H9 (cell line): ENCODE results near the gene NEK6. TPM values are rescaled to one million over a fixed set of nuclear protein-coding genes. Genes with fewer than 3 reads are reported as not detected.

ENCODE experiments used
- DNase-seq: peaks from one replicate; pipeline ENCODE4 v3.0.0-alpha.2; 2017
- H2AFZ ChIP-seq: one replicate; pipeline ENCODE4 v1.6.1; 2013; ENCODE audit warnings: mild to moderate bottlenecking, low read length, control low read depth, moderate library complexity
- H2AK5ac ChIP-seq: 2 replicates; pipeline ENCODE4 v1.6.1; 2013; ENCODE audit warnings: low read length, control low read depth, mixed read lengths; ENCODE audit not compliant: insufficient read length
- H2BK120ac ChIP-seq: one replicate; pipeline ENCODE4 v1.6.1; 2013; ENCODE audit warnings: low read depth, mild to moderate bottlenecking, low read length, control low read depth, inconsistent platforms; ENCODE audit not compliant: poor library complexity, severe bottlenecking
- H2BK12ac ChIP-seq: 2 replicates; pipeline ENCODE4 v1.6.1; 2013; ENCODE audit warnings: low read length, control low read depth, mixed read lengths, low read depth; ENCODE audit not compliant: insufficient read length
- H2BK15ac ChIP-seq: 2 replicates; pipeline ENCODE4 v1.6.1; 2013; ENCODE audit warnings: low read depth, low read length, control low read depth
- H2BK20ac ChIP-seq: one replicate; pipeline ENCODE4 v1.6.1; 2013; ENCODE audit warnings: low read depth, mild to moderate bottlenecking, low read length, control low read depth, inconsistent platforms; ENCODE audit not compliant: poor library complexity, severe bottlenecking
- H2BK5ac ChIP-seq: 2 replicates; pipeline ENCODE4 v1.6.1; 2013; ENCODE audit warnings: low read length, control low read depth, mixed read lengths; ENCODE audit not compliant: insufficient read length
- H3K14ac ChIP-seq: 2 replicates; pipeline ENCODE4 v1.6.1; 2013; ENCODE audit warnings: low read length, control low read depth; ENCODE audit not compliant: insufficient read depth
- H3K18ac ChIP-seq: 2 replicates; pipeline ENCODE4 v1.6.1; 2013; ENCODE audit warnings: low read depth, mild to moderate bottlenecking, mixed read lengths, low read length, control low read depth; ENCODE audit not compliant: insufficient read length
- H3K23ac ChIP-seq: 2 replicates; pipeline ENCODE4 v1.6.1; 2013; ENCODE audit warnings: low read length, control low read depth, mixed read lengths, low read depth; ENCODE audit not compliant: insufficient read length
- H3K23me2 ChIP-seq: 2 replicates; pipeline ENCODE4 v1.6.1; 2013; ENCODE audit warnings: low read depth, mild to moderate bottlenecking, mixed read lengths, low read length, control low read depth; ENCODE audit not compliant: insufficient read length, poor library complexity, severe bottlenecking
- H3K27ac ChIP-seq: 2 replicates; pipeline ENCODE4 v1.5.1; 2013; ENCODE audit warnings: low read length, control low read depth, mixed read lengths, low read depth; ENCODE audit not compliant: insufficient read length
- H3K27me3 ChIP-seq: 2 replicates; pipeline ENCODE4 v1.6.1; 2013; ENCODE audit warnings: low read length, control low read depth, inconsistent platforms; ENCODE audit not compliant: insufficient read depth
- H3K4ac ChIP-seq: 2 replicates; pipeline ENCODE4 v1.6.1; 2013; ENCODE audit warnings: low read depth, mild to moderate bottlenecking, control low read depth, inconsistent platforms, low read length, moderate library complexity
- H3K4me1 ChIP-seq: 2 replicates; pipeline ENCODE4 v1.6.1; 2013; ENCODE audit warnings: low read length, control low read depth, inconsistent platforms; ENCODE audit not compliant: insufficient read depth
- H3K4me2 ChIP-seq: 2 replicates; pipeline ENCODE4 v1.6.1; 2013; ENCODE audit warnings: low read length, control low read depth, mixed read lengths; ENCODE audit not compliant: insufficient read length, insufficient read depth
- H3K56ac ChIP-seq: 2 replicates; pipeline ENCODE4 v1.6.1; 2013; ENCODE audit warnings: low read depth, mild to moderate bottlenecking, mixed read lengths, low read length, control low read depth; ENCODE audit not compliant: insufficient read length
- H3K79me1 ChIP-seq: 2 replicates; pipeline ENCODE4 v1.6.1; 2013; ENCODE audit warnings: low read depth, mild to moderate bottlenecking, moderate library complexity, low read length, control low read depth, inconsistent platforms; ENCODE audit not compliant: insufficient read depth, poor library complexity, severe bottlenecking
- H3K79me2 ChIP-seq: 2 replicates; pipeline ENCODE4 v1.6.1; 2013; ENCODE audit warnings: low read length, control low read depth, inconsistent platforms; ENCODE audit not compliant: insufficient read depth
- H3K9ac ChIP-seq: 2 replicates; pipeline ENCODE4 v1.6.1; 2013; ENCODE audit warnings: low read length, control low read depth, mixed read lengths; ENCODE audit not compliant: insufficient read length; ENCODE audit errors: extremely low read depth
- H3K9me3 ChIP-seq: one replicate; pipeline ENCODE4 v1.6.1; 2013; ENCODE audit warnings: low read depth, low read length, inconsistent platforms; ENCODE audit not compliant: control insufficient read depth
- H3T11ph ChIP-seq: one replicate; pipeline ENCODE4 v1.6.1; 2013; ENCODE audit warnings: mild to moderate bottlenecking, low read length, control low read depth, inconsistent platforms
- H4K20me1 ChIP-seq: one replicate; pipeline ENCODE4 v1.6.1; 2013; ENCODE audit not compliant: control insufficient read depth, insufficient read length, insufficient read depth
- H4K5ac ChIP-seq: 2 replicates; pipeline ENCODE4 v1.6.1; 2013; ENCODE audit warnings: low read depth, mild to moderate bottlenecking, mixed read lengths, low read length, control low read depth; ENCODE audit not compliant: insufficient read length
- H4K8ac ChIP-seq: replicated peaks from 2 replicates; pipeline ENCODE4 v1.6.1; 2013; ENCODE audit warnings: low read length, control low read depth, mixed read lengths, low read depth; ENCODE audit not compliant: insufficient read length
- H4K91ac ChIP-seq: 2 replicates; pipeline ENCODE4 v1.6.1; 2013; ENCODE audit warnings: low read depth, mild to moderate bottlenecking, moderate library complexity, mixed read lengths, low read length, control low read depth; ENCODE audit not compliant: insufficient read length
- H3K27ac Mint-ChIP-seq, 3 experiments: 2 replicates in 2 of 3; 3 replicates in 1 of 3; pipeline ENCODE4 v1.8.0; 2020 to 2021; ENCODE audit warnings: mixed read lengths in 3 of 3, mild to moderate bottlenecking in 1 of 3, moderate library complexity in 1 of 3
- H3K27me3 Mint-ChIP-seq: 2 replicates; pipeline ENCODE4 v1.8.0; 2021; ENCODE audit warnings: low read depth, mild to moderate bottlenecking, moderate library complexity, mixed read lengths
- H3K36me3 Mint-ChIP-seq, 3 experiments: 2 replicates in 2 of 3; 3 replicates in 1 of 3; pipeline ENCODE4 v1.8.0; 2020 to 2021; ENCODE audit warnings: low read depth in 3 of 3, mixed read lengths in 3 of 3; ENCODE audit not compliant: insufficient read depth in 1 of 3
- H3K4me1 Mint-ChIP-seq, 2 experiments: 2 replicates each; pipeline ENCODE4 v1.8.0; 2020; ENCODE audit warnings: mixed read lengths in 2 of 2
- H3K4me3 Mint-ChIP-seq, 2 experiments: 2 replicates in 1 of 2; 3 replicates in 1 of 2; pipeline ENCODE4 v1.8.0; 2020 to 2021; ENCODE audit warnings: mild to moderate bottlenecking in 2 of 2, mixed read lengths in 2 of 2, moderate library complexity in 1 of 2
- H3K9me3 Mint-ChIP-seq, 2 experiments: 2 replicates in 1 of 2; 3 replicates in 1 of 2; pipeline ENCODE4 v1.8.0; 2020; ENCODE audit warnings: mild to moderate bottlenecking in 2 of 2, mixed read lengths in 2 of 2, moderate library complexity in 1 of 2
- WGBS: extraction: QIAGEN DNeasy Blood & Tissue Kit; methylation state at CpG from one replicate; pipeline ENCODE4 v1.1.7; 2013; ENCODE audit warnings: missing lambda C conversion rate, low lambda C conversion rate, mixed read lengths; ENCODE audit not compliant: insufficient read length; ENCODE audit errors: extremely low coverage; 5-methylcytosine and 5-hydroxymethylcytosine counted together
- total RNA-seq: library from RNA; stranded (reverse); gene quantifications from 2 replicates; pipeline ENCODE4 v1.2.1, GENCODE V29; 2021
- TF ChIP-seq, protein P1 (sequence below): fragments of 200-600 bp; sonication (generic); conservative IDR thresholded peaks from 3 replicates; pipeline ENCODE4 v1.8.0; 2021; ENCODE audit warnings: antibody characterized with exemption, mild to moderate bottlenecking

The NEK6 gene
- total RNA-seq, 1 experiment from 2014 or later = 14.3 TPM

DNA sequence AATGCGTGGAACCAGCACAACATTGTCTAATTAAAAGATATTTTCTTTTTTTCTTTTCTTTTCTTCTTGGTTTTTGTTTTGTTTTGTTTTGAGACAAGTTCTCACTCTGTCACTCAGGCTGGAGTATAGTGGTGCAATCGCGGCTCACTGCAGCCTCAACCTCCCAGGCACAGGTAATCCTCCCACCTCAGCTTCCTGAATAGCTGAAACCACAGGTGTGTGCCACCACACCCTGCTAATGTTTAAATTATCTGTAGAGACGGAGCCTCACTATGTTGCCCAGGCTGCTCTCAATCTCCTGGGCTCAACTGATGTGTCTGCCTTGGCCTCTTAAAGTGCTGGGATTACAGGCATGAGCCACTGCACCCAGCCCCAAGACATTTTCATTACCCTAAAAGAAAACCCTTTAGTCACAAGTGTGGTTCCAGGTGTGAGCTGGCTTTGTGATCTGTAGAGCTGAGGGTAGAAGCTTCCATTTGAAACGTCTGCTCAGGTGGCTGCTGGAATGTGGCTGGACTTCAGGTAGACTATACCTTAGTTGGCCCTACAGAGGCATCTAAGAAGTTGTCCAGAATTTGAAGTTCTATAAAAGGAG lies 19.1 kb upstream of the NEK6 start:
- Histone ChIP-seq H3K23ac (no peak overlapping the region), H4K8ac (no peak overlapping the region), H2BK12ac (no peak overlapping the region), H2AK5ac (no peak overlapping the region), H3K14ac (no peak overlapping the region), H3K4me2 (no peak overlapping the region), H2AFZ (no peak overlapping the region), H3K9me3 (no peaks in the 10 kb centered on the region), H4K5ac (no peak overlapping the region), H4K91ac (no peak overlapping the region), H2BK15ac (no peak overlapping the region), H3K79me1 (no peaks in the 10 kb centered on the region), H4K20me1 (no peaks in the 10 kb centered on the region), H2BK20ac (no peak overlapping the region), H3K23me2 (no peaks in the 10 kb centered on the region), H3T11ph (no peak overlapping the region), H3K27ac (no peak overlapping the region), H3K79me2 (no peaks in the 10 kb centered on the region), H3K18ac (no peak overlapping the region), H3K27me3 (no peaks in the 10 kb centered on the region), H3K9ac (no peak overlapping the region), H3K4ac (no peak overlapping the region), H2BK5ac (no peak overlapping the region), H2BK120ac (no peak overlapping the region), H3K4me1 (no peaks in the 10 kb centered on the region; the same call in 1 of the 2 replicates), H3K56ac (no peak overlapping the region)
- Mint-ChIP-seq H3K4me3 (no peak overlapping the region), H3K27me3 (peaks cover 2% of the 10 kb centered on the region), H3K9me3 (no peaks in the 10 kb centered on the region), H3K27ac (no peak overlapping the region), H3K36me3 (no peaks in the 10 kb centered on the region), H3K4me1 (peaks cover 14 to 16% of the 10 kb centered on the region in 2 experiments)
- no peak for DNase-seq
- TF ChIP-seq, protein P1, sequence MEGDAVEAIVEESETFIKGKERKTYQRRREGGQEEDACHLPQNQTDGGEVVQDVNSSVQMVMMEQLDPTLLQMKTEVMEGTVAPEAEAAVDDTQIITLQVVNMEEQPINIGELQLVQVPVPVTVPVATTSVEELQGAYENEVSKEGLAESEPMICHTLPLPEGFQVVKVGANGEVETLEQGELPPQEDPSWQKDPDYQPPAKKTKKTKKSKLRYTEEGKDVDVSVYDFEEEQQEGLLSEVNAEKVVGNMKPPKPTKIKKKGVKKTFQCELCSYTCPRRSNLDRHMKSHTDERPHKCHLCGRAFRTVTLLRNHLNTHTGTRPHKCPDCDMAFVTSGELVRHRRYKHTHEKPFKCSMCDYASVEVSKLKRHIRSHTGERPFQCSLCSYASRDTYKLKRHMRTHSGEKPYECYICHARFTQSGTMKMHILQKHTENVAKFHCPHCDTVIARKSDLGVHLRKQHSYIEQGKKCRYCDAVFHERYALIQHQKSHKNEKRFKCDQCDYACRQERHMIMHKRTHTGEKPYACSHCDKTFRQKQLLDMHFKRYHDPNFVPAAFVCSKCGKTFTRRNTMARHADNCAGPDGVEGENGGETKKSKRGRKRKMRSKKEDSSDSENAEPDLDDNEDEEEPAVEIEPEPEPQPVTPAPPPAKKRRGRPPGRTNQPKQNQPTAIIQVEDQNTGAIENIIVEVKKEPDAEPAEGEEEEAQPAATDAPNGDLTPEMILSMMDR = no peak
- no CpG with 5 or more reads among the region's 5 CpGs for WGBS
